Liver (tissue), 3 donors: ENCODE data around the gene RASGRF1.

Source experiments
- SP1 ChIP-seq: IDR thresholded peaks from 2 replicates; pipeline ENCODE4 v1.6.1; 2018; ENCODE audit warnings: antibody characterized with exemption, mild to moderate bottlenecking
- TF ChIP-seq, protein P1 (sequence below): fragments of 150-350 bp; IDR thresholded peaks from 2 replicates; pipeline ENCODE4 v1.5.1; 2017; ENCODE audit warnings: improper control_type of control experiment, low read depth, low read length; ENCODE audit not compliant: missing input control
- TF ChIP-seq, protein P2 (sequence below): IDR thresholded peaks from 2 replicates; pipeline ENCODE4 v1.6.1; 2016; ENCODE audit warnings: antibody characterized with exemption, mild to moderate bottlenecking
- donor health status: healthy.
- donor health status: healthy.

DNA sequence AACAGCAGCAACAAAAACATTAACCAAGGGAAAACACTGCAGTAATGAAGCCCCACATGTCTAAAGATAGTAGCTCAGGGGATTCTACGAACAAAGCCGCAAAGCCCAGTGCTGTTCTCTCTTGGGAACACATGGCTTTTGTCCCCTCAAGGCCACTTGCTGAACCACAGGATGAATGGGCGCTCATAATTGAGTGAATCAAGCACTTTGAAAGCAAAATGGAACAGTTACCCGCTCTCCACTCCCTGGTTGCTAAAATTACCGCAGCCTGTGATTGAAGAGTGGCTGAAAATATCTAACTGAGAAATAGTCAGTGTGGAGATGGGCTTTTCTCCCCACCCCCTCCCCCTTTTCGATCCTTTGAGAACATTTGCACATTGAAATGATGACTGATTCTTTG is 39.6 kb downstream of the RASGRF1 start:
- TF ChIP-seq, protein P1, sequence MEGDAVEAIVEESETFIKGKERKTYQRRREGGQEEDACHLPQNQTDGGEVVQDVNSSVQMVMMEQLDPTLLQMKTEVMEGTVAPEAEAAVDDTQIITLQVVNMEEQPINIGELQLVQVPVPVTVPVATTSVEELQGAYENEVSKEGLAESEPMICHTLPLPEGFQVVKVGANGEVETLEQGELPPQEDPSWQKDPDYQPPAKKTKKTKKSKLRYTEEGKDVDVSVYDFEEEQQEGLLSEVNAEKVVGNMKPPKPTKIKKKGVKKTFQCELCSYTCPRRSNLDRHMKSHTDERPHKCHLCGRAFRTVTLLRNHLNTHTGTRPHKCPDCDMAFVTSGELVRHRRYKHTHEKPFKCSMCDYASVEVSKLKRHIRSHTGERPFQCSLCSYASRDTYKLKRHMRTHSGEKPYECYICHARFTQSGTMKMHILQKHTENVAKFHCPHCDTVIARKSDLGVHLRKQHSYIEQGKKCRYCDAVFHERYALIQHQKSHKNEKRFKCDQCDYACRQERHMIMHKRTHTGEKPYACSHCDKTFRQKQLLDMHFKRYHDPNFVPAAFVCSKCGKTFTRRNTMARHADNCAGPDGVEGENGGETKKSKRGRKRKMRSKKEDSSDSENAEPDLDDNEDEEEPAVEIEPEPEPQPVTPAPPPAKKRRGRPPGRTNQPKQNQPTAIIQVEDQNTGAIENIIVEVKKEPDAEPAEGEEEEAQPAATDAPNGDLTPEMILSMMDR: no peak
- TF ChIP-seq, protein P2, sequence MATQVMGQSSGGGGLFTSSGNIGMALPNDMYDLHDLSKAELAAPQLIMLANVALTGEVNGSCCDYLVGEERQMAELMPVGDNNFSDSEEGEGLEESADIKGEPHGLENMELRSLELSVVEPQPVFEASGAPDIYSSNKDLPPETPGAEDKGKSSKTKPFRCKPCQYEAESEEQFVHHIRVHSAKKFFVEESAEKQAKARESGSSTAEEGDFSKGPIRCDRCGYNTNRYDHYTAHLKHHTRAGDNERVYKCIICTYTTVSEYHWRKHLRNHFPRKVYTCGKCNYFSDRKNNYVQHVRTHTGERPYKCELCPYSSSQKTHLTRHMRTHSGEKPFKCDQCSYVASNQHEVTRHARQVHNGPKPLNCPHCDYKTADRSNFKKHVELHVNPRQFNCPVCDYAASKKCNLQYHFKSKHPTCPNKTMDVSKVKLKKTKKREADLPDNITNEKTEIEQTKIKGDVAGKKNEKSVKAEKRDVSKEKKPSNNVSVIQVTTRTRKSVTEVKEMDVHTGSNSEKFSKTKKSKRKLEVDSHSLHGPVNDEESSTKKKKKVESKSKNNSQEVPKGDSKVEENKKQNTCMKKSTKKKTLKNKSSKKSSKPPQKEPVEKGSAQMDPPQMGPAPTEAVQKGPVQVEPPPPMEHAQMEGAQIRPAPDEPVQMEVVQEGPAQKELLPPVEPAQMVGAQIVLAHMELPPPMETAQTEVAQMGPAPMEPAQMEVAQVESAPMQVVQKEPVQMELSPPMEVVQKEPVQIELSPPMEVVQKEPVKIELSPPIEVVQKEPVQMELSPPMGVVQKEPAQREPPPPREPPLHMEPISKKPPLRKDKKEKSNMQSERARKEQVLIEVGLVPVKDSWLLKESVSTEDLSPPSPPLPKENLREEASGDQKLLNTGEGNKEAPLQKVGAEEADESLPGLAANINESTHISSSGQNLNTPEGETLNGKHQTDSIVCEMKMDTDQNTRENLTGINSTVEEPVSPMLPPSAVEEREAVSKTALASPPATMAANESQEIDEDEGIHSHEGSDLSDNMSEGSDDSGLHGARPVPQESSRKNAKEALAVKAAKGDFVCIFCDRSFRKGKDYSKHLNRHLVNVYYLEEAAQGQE: no peak
- no peak for TF ChIP-seq SP1
